ENCODE measurements around the gene SMYD2. TPM values are rescaled to one million over a fixed set of nuclear protein-coding genes. Genes with fewer than 3 reads are reported as not detected.
A peak's percentile ranks its signal among the peaks of the same experiment; 100 is the strongest.

SMYD2 gene
- total and polyA plus RNA-seq, 2 of the 8 experiments (the other 6 are each of a cell fraction or from before 2014, with no cell fraction given), result 3.0 to 5.2 TPM

- TF ChIP-seq, protein P1, sequence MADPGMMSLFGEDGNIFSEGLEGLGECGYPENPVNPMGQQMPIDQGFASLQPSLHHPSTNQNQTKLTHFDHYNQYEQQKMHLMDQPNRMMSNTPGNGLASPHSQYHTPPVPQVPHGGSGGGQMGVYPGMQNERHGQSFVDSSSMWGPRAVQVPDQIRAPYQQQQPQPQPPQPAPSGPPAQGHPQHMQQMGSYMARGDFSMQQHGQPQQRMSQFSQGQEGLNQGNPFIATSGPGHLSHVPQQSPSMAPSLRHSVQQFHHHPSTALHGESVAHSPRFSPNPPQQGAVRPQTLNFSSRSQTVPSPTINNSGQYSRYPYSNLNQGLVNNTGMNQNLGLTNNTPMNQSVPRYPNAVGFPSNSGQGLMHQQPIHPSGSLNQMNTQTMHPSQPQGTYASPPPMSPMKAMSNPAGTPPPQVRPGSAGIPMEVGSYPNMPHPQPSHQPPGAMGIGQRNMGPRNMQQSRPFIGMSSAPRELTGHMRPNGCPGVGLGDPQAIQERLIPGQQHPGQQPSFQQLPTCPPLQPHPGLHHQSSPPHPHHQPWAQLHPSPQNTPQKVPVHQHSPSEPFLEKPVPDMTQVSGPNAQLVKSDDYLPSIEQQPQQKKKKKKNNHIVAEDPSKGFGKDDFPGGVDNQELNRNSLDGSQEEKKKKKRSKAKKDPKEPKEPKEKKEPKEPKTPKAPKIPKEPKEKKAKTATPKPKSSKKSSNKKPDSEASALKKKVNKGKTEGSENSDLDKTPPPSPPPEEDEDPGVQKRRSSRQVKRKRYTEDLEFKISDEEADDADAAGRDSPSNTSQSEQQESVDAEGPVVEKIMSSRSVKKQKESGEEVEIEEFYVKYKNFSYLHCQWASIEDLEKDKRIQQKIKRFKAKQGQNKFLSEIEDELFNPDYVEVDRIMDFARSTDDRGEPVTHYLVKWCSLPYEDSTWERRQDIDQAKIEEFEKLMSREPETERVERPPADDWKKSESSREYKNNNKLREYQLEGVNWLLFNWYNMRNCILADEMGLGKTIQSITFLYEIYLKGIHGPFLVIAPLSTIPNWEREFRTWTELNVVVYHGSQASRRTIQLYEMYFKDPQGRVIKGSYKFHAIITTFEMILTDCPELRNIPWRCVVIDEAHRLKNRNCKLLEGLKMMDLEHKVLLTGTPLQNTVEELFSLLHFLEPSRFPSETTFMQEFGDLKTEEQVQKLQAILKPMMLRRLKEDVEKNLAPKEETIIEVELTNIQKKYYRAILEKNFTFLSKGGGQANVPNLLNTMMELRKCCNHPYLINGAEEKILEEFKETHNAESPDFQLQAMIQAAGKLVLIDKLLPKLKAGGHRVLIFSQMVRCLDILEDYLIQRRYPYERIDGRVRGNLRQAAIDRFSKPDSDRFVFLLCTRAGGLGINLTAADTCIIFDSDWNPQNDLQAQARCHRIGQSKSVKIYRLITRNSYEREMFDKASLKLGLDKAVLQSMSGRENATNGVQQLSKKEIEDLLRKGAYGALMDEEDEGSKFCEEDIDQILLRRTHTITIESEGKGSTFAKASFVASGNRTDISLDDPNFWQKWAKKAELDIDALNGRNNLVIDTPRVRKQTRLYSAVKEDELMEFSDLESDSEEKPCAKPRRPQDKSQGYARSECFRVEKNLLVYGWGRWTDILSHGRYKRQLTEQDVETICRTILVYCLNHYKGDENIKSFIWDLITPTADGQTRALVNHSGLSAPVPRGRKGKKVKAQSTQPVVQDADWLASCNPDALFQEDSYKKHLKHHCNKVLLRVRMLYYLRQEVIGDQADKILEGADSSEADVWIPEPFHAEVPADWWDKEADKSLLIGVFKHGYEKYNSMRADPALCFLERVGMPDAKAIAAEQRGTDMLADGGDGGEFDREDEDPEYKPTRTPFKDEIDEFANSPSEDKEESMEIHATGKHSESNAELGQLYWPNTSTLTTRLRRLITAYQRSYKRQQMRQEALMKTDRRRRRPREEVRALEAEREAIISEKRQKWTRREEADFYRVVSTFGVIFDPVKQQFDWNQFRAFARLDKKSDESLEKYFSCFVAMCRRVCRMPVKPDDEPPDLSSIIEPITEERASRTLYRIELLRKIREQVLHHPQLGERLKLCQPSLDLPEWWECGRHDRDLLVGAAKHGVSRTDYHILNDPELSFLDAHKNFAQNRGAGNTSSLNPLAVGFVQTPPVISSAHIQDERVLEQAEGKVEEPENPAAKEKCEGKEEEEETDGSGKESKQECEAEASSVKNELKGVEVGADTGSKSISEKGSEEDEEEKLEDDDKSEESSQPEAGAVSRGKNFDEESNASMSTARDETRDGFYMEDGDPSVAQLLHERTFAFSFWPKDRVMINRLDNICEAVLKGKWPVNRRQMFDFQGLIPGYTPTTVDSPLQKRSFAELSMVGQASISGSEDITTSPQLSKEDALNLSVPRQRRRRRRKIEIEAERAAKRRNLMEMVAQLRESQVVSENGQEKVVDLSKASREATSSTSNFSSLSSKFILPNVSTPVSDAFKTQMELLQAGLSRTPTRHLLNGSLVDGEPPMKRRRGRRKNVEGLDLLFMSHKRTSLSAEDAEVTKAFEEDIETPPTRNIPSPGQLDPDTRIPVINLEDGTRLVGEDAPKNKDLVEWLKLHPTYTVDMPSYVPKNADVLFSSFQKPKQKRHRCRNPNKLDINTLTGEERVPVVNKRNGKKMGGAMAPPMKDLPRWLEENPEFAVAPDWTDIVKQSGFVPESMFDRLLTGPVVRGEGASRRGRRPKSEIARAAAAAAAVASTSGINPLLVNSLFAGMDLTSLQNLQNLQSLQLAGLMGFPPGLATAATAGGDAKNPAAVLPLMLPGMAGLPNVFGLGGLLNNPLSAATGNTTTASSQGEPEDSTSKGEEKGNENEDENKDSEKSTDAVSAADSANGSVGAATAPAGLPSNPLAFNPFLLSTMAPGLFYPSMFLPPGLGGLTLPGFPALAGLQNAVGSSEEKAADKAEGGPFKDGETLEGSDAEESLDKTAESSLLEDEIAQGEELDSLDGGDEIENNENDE (IDR thresholded peaks at IDR 0.05; ENCODE audit: insufficient replicate concordance, low read length), result peak; percentile 34
- 0 out of 2 replicates have a peak, but pooled peaks have one; percentile 34 for TF ChIP-seq JUND (IDR thresholded peaks at IDR 0.05; ENCODE audit: low read length)
- 0 out of 2 replicates have a peak, but pooled peaks have one; percentile 33 for TF ChIP-seq RXRA (IDR thresholded peaks at IDR 0.05; ENCODE audit: insufficient read depth, low read depth, low read length)
- peak; percentile 89 for TF ChIP-seq TCF12 (IDR thresholded peaks at IDR 0.05; ENCODE audit: low read depth, low read length)
- peak; percentile 94 for TF ChIP-seq NANOG (IDR thresholded peaks at IDR 0.05; ENCODE audit: insufficient read depth, low read depth, low read length, poor library complexity, severe bottlenecking)
- 0 out of 4 replicates have a peak, but pooled peaks of 1 of the 2 experiments have one; percentile 69 for TF ChIP-seq HDAC2 (IDR thresholded peaks at IDR 0.05; ENCODE audit: borderline replicate concordance in 1 of 2, low read depth in 2 of 2, low read length in 2 of 2)
- peak; percentile 29; the same call in 1 of the 2 replicates for TF ChIP-seq TEAD4 (IDR thresholded peaks at IDR 0.05; ENCODE audit: low read depth, low read length)
- TF ChIP-seq POU5F1 (IDR thresholded peaks at IDR 0.05; ENCODE audit: low read depth, low read length), result no peak
- TF ChIP-seq POLR2AphosphoS5 (IDR thresholded peaks at IDR 0.05; ENCODE audit: low read depth, low read length), result no peak
- peak; percentile 67; the same call in 1 of the 2 replicates for TF ChIP-seq SP1 (IDR thresholded peaks at IDR 0.05; ENCODE audit: low read depth, low read length)
These were observed 36.3 kb downstream of the SMYD2 start (continued) for GRCh38 chr1:214317300-214317699.

Measured in H1 (cell line).